GM23338 (cell line): ENCODE measurements around the gene OR51V1. TPM values are rescaled to one million over a fixed set of nuclear protein-coding genes. Genes with fewer than 3 reads are reported as not detected.

Source experiments
- ATAC-seq: fragments of 200-7000 bp; cut with Tn5 transposase; 3 replicates; pipeline ENCODE4 v1.9.1; 2020
- DNase-seq: peaks from one replicate; pipeline ENCODE4 v3.0.0-alpha.2; 2015; ENCODE audit warnings: low spot score
- H2AFZ ChIP-seq: fragments of 200-600 bp; sonication (generic); 2 replicates; pipeline ENCODE4 v1.8.0; 2016; ENCODE audit warnings: antibody characterized with exemption, mild to moderate bottlenecking, moderate library complexity
- H3F3A ChIP-seq: fragments of 200-600 bp; sonication (generic); replicated peaks from 2 replicates; pipeline ENCODE4 v1.8.0; 2017; ENCODE audit warnings: antibody characterized with exemption, mixed run types, low read depth
- H3K27ac ChIP-seq: fragments of 200-600 bp; sonication (generic); 2 replicates; pipeline ENCODE4 v1.6.1; 2016; ENCODE audit warnings: low read depth
- H3K27me3 ChIP-seq: fragments of 200-600 bp; sonication (generic); 2 replicates; pipeline ENCODE4 v1.8.0; 2016; ENCODE audit warnings: mild to moderate bottlenecking, mixed run types, moderate library complexity; ENCODE audit not compliant: insufficient read depth
- H3K36me3 ChIP-seq: fragments of 200-600 bp; sonication (generic); 2 replicates; pipeline ENCODE4 v1.8.0; 2016; ENCODE audit warnings: mild to moderate bottlenecking; ENCODE audit not compliant: insufficient read depth
- H3K4me1 ChIP-seq: fragments of 200-600 bp; sonication (generic); 2 replicates; pipeline ENCODE4 v1.8.0; 2016; ENCODE audit warnings: mild to moderate bottlenecking, moderate library complexity; ENCODE audit not compliant: insufficient read depth
- H3K4me2 ChIP-seq: fragments of 200-600 bp; sonication (generic); 2 replicates; pipeline ENCODE4 v1.7.1; 2017; ENCODE audit warnings: mixed run types
- H3K4me3 ChIP-seq: fragments of 200-600 bp; sonication (generic); 2 replicates; pipeline ENCODE4 v1.6.1; 2016; ENCODE audit warnings: mixed run types
- H3K79me2 ChIP-seq: fragments of 200-600 bp; sonication (generic); replicated peaks from 2 replicates; pipeline ENCODE4 v1.8.0; 2017; ENCODE audit warnings: mild to moderate bottlenecking; ENCODE audit not compliant: insufficient read depth
- H3K9me2 ChIP-seq: fragments of 200-600 bp; sonication (generic); 2 replicates; pipeline ENCODE4 v1.8.0; 2017; ENCODE audit not compliant: insufficient read depth
- H4K20me1 ChIP-seq: fragments of 200-600 bp; sonication (generic); replicated peaks from 2 replicates; pipeline ENCODE4 v1.8.0; 2017; ENCODE audit warnings: mild to moderate bottlenecking; ENCODE audit not compliant: insufficient read depth
- H3K27ac Mint-ChIP-seq: 2 replicates; pipeline ENCODE4 v1.8.0; 2020; ENCODE audit warnings: inconsistent platforms, mild to moderate bottlenecking, moderate library complexity, mixed read lengths
- H3K27me3 Mint-ChIP-seq: 3 replicates; pipeline ENCODE4 v1.8.0; 2022; ENCODE audit warnings: low read depth, mild to moderate bottlenecking, moderate library complexity, mixed read lengths, inconsistent platforms; ENCODE audit not compliant: insufficient read depth, poor library complexity
- H3K36me3 Mint-ChIP-seq: 3 replicates; pipeline ENCODE4 v1.8.0; 2021; ENCODE audit warnings: low read depth, mild to moderate bottlenecking, inconsistent platforms, moderate library complexity, mixed read lengths
- H3K4me1 Mint-ChIP-seq: 3 replicates; pipeline ENCODE4 v1.8.0; 2020; ENCODE audit warnings: mild to moderate bottlenecking, inconsistent platforms, mixed read lengths
- H3K4me3 Mint-ChIP-seq: 3 replicates; pipeline ENCODE4 v1.8.0; 2021; ENCODE audit warnings: moderate library complexity, mild to moderate bottlenecking, inconsistent platforms, mixed read lengths
- H3K9me3 Mint-ChIP-seq: 3 replicates; pipeline ENCODE4 v1.8.0; 2020; ENCODE audit warnings: moderate library complexity, mild to moderate bottlenecking, inconsistent platforms, mixed read lengths
- EZH2phosphoT487 ChIP-seq: fragments of 200-600 bp; sonication (generic); IDR thresholded peaks from one replicate; pipeline ENCODE4 v1.8.1; 2018; ENCODE audit warnings: antibody characterized with exemption; ENCODE audit not compliant: unreplicated experiment
- ZNF331 ChIP-seq: fragments of 250-450 bp; sonication (Bioruptor Pico); IDR thresholded peaks from 2 replicates; pipeline ENCODE4 v1.5.0; 2020; ENCODE audit warnings: low read depth, mild to moderate bottlenecking, moderate library complexity
- ZNF462 ChIP-seq: fragments of 250-450 bp; sonication (Bioruptor Pico); IDR thresholded peaks from 2 replicates; pipeline ENCODE4 v1.5.0; 2020; ENCODE audit warnings: mild to moderate bottlenecking, moderate library complexity
- polyA plus RNA-seq: library from polyadenylated mRNA; unstranded; fragments of >200 nt; fragmentation: Nextera tagmentation; extraction: Ambion mirVana; gene quantifications from 2 replicates; pipeline ENCODE4 v1.2.1, GENCODE V29; 2016
- total RNA-seq: library from RNA; depleted of rRNA; stranded (reverse); fragments of >200 nt; shearing (Covaris generic); gene quantifications from 2 replicates; pipeline ENCODE4 v1.2.3, GENCODE V29; 2014

The OR51V1 gene
- total and polyA plus RNA-seq, 2 experiments from 2014 or later = not detected

GRCh38 chr11:5210376-5210885 is 9.9 kb upstream of the OR51V1 start:
- Histone ChIP-seq H2AFZ (peak overlapping the region; percentile 12; the same call in 1 of the 2 replicates), H3K4me1 (0 out of 2 replicates have a peak, but pooled peaks cover 7% of the 10 kb centered on the region)
- no peak overlapping the region for H3K27ac Mint-ChIP-seq

More at GRCh38 chr11:5210376-5210885, 9.9 kb upstream of the OR51V1 start:
- no peaks in the 10 kb centered on the region for H4K20me1 ChIP-seq
- H3K36me3 ChIP-seq = no peaks in the 10 kb centered on the region
- H3K27ac ChIP-seq = no peak overlapping the region
- Mint-ChIP-seq H3K9me3 (no peaks in the 10 kb centered on the region; the same call in 2 of the 3 replicates), H3K27me3 (peaks cover 4% of the 10 kb centered on the region), H3K4me3 (no peak overlapping the region), H3K4me1 (0 out of 3 replicates have a peak, but pooled peaks cover 7% of the 10 kb centered on the region), H3K36me3 (no peaks in the 10 kb centered on the region)
- no peak overlapping the region for H3K4me3 ChIP-seq
- ATAC-seq (no peak; the same call in 2 of the 3 replicates), DNase-seq (no peak)
- H3K79me2 ChIP-seq = no peaks in the 10 kb centered on the region
- no peak overlapping the region for H3K4me2 ChIP-seq
- no peaks in the 10 kb centered on the region for H3F3A ChIP-seq
- H3K9me2 ChIP-seq = peaks cover 6% of the 10 kb centered on the region; the same call in 1 of the 2 replicates
- TF ChIP-seq ZNF331 = no peak
- TF ChIP-seq EZH2phosphoT487 = no peak
- no peak for TF ChIP-seq ZNF462 (CRISPR knock-in tag)
- no peaks in the 10 kb centered on the region for H3K27me3 ChIP-seq
